KMS-11 (cell line): ENCODE data around the gene LTBP2.

Experiments used
- H2AFZ ChIP-seq: fragments of 200-600 bp; sonication (generic); 2 replicates; pipeline ENCODE4 v1.6.1; 2016; ENCODE audit warnings: antibody characterized with exemption, mixed run types, low read depth
- H3K27ac ChIP-seq: fragments of 200-600 bp; sonication (generic); 2 replicates; pipeline ENCODE4 v1.6.1; 2016; ENCODE audit warnings: mild to moderate bottlenecking, mixed run types
- H3K27me3 ChIP-seq: fragments of 200-600 bp; sonication (generic); 2 replicates; pipeline ENCODE4 v1.6.1; 2017; ENCODE audit warnings: mild to moderate bottlenecking, low read depth, mixed run types, moderate library complexity; ENCODE audit not compliant: insufficient read depth
- H3K36me3 ChIP-seq: fragments of 200-600 bp; sonication (generic); 2 replicates; pipeline ENCODE4 v1.6.1; 2017; ENCODE audit warnings: mild to moderate bottlenecking, mixed run types; ENCODE audit not compliant: insufficient read depth
- H3K4me1 ChIP-seq: fragments of 200-600 bp; sonication (generic); 2 replicates; pipeline ENCODE4 v1.6.1; 2016; ENCODE audit warnings: mild to moderate bottlenecking, low read depth, mixed run types; ENCODE audit not compliant: poor library complexity, severe bottlenecking
- H3K4me2 ChIP-seq: fragments of 200-600 bp; sonication (generic); 2 replicates; pipeline ENCODE4 v1.7.0; 2016; ENCODE audit warnings: mild to moderate bottlenecking, mixed run types
- H3K4me3 ChIP-seq: fragments of 200-600 bp; sonication (generic); IDR thresholded peaks from 2 replicates; pipeline ENCODE4 v1.6.1; 2017; ENCODE audit warnings: low read depth, low read length, mixed read lengths; ENCODE audit not compliant: insufficient read depth
- H3K79me2 ChIP-seq: fragments of 200-600 bp; sonication (generic); 2 replicates; pipeline ENCODE4 v1.6.1; 2016; ENCODE audit warnings: low read depth, mixed run types; ENCODE audit not compliant: insufficient read depth
- H3K9ac ChIP-seq: fragments of 200-600 bp; sonication (generic); 2 replicates; pipeline ENCODE4 v1.6.1; 2016; ENCODE audit warnings: mild to moderate bottlenecking, mixed run types
- H4K20me1 ChIP-seq: fragments of 200-600 bp; sonication (generic); 2 replicates; pipeline ENCODE4 v1.6.1; 2016; ENCODE audit warnings: mild to moderate bottlenecking, mixed run types; ENCODE audit not compliant: insufficient read depth
- CTCF ChIP-seq: fragments of 200-600 bp; sonication (generic); conservative IDR thresholded peaks from 2 replicates; pipeline ENCODE4 v1.6.1; 2017; ENCODE audit warnings: low read depth, mild to moderate bottlenecking, antibody characterized with exemption, low read length, moderate library complexity, mixed read lengths

Gene LTBP2

GRCh38 chr14:74483321-74483720 is 128.7 kb downstream of the LTBP2 start:
- no peak for TF ChIP-seq CTCF
- H2AFZ ChIP-seq = no peak overlapping the region
- H4K20me1 ChIP-seq = no peaks in the 10 kb centered on the region
- H3K9ac ChIP-seq = no peak overlapping the region
- H3K4me1 ChIP-seq = no peaks in the 10 kb centered on the region
- H3K79me2 ChIP-seq = no peaks in the 10 kb centered on the region
- H3K36me3 ChIP-seq = no peaks in the 10 kb centered on the region
- no peak overlapping the region for H3K27ac ChIP-seq
- H3K27me3 ChIP-seq = no peaks in the 10 kb centered on the region
- no peak overlapping the region for H3K4me2 ChIP-seq
- no peak overlapping the region for H3K4me3 ChIP-seq

- Histone ChIP-seq H3K4me1 (no peaks in the 10 kb centered on the region), H3K9ac (no peak overlapping the region), H3K79me2 (no peaks in the 10 kb centered on the region), H3K27ac (no peak overlapping the region), H2AFZ (no peak overlapping the region), H3K27me3 (no peaks in the 10 kb centered on the region), H4K20me1 (no peaks in the 10 kb centered on the region), H3K36me3 (no peaks in the 10 kb centered on the region), H3K4me3 (no peak overlapping the region), H3K4me2 (no peak overlapping the region)
- TF ChIP-seq CTCF = no peak
Measured at GRCh38 chr14:74482571-74482970, 129.5 kb downstream of the LTBP2 start.

- Histone ChIP-seq H2AFZ (no peak overlapping the region), H3K4me2 (no peak overlapping the region), H3K27me3 (no peaks in the 10 kb centered on the region), H3K79me2 (no peaks in the 10 kb centered on the region), H3K4me3 (no peak overlapping the region), H3K27ac (no peak overlapping the region), H3K4me1 (no peaks in the 10 kb centered on the region), H4K20me1 (no peaks in the 10 kb centered on the region), H3K9ac (no peak overlapping the region), H3K36me3 (no peaks in the 10 kb centered on the region)
- no peak for TF ChIP-seq CTCF
Measured at GRCh38 chr14:74480046-74480445, 132.0 kb downstream of the LTBP2 start.

GRCh38 chr14:74478996-74479635 is 132.9 kb downstream of the LTBP2 start:
- Histone ChIP-seq H3K27me3 (no peaks in the 10 kb centered on the region), H3K4me3 (no peak overlapping the region), H2AFZ (no peak overlapping the region), H3K27ac (no peak overlapping the region), H3K4me2 (no peak overlapping the region), H3K79me2 (no peaks in the 10 kb centered on the region), H3K36me3 (no peaks in the 10 kb centered on the region), H3K4me1 (no peaks in the 10 kb centered on the region), H4K20me1 (no peaks in the 10 kb centered on the region), H3K9ac (no peak overlapping the region)
- TF ChIP-seq CTCF = peak; percentile 32; the same call in 1 of the 2 replicates
